ENCODE results near the gene GTF2F2. TPM values are rescaled to one million over a fixed set of nuclear protein-coding genes. Genes with fewer than 3 reads are reported as not detected.

Gene GTF2F2
- total RNA-seq, 1 donor from 2014 or later = 18.9 TPM

DNA sequence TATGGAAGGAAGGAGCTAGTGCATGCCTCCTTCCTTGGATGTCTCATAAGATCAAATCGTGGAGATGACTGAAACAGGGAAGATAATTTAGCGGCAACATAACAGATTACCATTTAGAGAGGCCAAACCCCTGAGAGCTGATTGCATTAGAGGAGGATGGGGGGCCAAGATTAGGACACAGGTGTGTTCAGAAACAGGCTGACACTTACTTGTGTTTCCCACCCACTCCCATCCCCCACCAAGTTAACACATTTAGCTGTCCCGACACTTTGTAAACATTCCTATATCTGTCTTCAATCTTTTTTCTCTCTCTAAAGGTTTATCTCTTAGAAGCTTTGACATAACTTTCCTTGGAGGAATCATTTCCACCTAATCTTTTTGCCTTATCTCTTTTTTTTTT lies 129.4 kb downstream of the GTF2F2 start:
- Histone ChIP-seq H3K36me3 (peaks cover 0 to 12% of the 10 kb centered on the region in 2 donors), H3K27me3 (no peaks in the 10 kb centered on the region), H3K4me3 (no peak overlapping the region), H3K9me3 (no peaks in the 10 kb centered on the region), H3K4me1 (no peaks in the 10 kb centered on the region), H3K27ac (no peak overlapping the region)
- TF ChIP-seq POLR2AphosphoS5 (IDR thresholded peaks at IDR 0.05; ENCODE audit: insufficient read depth in 1 of 2, low read depth in 1 of 2) = no peak
- TF ChIP-seq POLR2A (IDR thresholded peaks at IDR 0.05) = no peak
- TF ChIP-seq, protein P1, sequence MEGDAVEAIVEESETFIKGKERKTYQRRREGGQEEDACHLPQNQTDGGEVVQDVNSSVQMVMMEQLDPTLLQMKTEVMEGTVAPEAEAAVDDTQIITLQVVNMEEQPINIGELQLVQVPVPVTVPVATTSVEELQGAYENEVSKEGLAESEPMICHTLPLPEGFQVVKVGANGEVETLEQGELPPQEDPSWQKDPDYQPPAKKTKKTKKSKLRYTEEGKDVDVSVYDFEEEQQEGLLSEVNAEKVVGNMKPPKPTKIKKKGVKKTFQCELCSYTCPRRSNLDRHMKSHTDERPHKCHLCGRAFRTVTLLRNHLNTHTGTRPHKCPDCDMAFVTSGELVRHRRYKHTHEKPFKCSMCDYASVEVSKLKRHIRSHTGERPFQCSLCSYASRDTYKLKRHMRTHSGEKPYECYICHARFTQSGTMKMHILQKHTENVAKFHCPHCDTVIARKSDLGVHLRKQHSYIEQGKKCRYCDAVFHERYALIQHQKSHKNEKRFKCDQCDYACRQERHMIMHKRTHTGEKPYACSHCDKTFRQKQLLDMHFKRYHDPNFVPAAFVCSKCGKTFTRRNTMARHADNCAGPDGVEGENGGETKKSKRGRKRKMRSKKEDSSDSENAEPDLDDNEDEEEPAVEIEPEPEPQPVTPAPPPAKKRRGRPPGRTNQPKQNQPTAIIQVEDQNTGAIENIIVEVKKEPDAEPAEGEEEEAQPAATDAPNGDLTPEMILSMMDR (IDR thresholded peaks at IDR 0.05) = no peak
- intact Hi-C loops (cut with DNase I) = no loop called here
- no peak for DNase-seq (ENCODE audit: extremely low spot score in 2 of 2)

DNA sequence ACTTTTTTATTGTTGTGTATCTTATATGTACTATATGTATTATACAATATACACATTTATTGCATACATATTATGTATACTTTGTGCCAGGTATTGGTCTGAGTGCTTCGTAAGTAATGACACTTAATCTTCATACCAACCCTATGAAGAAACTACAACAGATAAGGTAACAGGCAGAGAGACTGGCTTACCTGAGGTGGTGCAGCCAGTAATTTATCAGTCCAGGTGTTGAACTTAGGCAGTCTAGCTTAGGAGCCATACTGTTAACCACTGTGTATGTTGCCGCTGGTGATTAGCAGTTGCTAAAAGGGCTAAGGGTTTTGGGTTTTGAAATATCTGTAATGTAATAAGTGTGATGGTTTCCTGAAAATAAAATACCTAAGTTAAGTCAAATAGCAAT lies 134.1 kb downstream of the GTF2F2 start:
- H3K4me1 ChIP-seq = peaks cover 13% of the 10 kb centered on the region
- TF ChIP-seq POLR2AphosphoS5 (IDR thresholded peaks at IDR 0.05; ENCODE audit: insufficient read depth in 1 of 2, low read depth in 1 of 2) (no peak), POLR2A (IDR thresholded peaks at IDR 0.05) (no peak)
- TF ChIP-seq, protein P1 (IDR thresholded peaks at IDR 0.05) = no peak
- no peak for DNase-seq (ENCODE audit: extremely low spot score in 2 of 2)
- H3K27me3 ChIP-seq = no peaks in the 10 kb centered on the region
- no peak overlapping the region for H3K27ac ChIP-seq
- no peak overlapping the region for H3K4me3 ChIP-seq
- H3K9me3 ChIP-seq = no peaks in the 10 kb centered on the region
- intact Hi-C loops (cut with DNase I) = no loop called here
- peaks cover 0 to 12% of the 10 kb centered on the region in 2 donors for H3K36me3 ChIP-seq

DNA sequence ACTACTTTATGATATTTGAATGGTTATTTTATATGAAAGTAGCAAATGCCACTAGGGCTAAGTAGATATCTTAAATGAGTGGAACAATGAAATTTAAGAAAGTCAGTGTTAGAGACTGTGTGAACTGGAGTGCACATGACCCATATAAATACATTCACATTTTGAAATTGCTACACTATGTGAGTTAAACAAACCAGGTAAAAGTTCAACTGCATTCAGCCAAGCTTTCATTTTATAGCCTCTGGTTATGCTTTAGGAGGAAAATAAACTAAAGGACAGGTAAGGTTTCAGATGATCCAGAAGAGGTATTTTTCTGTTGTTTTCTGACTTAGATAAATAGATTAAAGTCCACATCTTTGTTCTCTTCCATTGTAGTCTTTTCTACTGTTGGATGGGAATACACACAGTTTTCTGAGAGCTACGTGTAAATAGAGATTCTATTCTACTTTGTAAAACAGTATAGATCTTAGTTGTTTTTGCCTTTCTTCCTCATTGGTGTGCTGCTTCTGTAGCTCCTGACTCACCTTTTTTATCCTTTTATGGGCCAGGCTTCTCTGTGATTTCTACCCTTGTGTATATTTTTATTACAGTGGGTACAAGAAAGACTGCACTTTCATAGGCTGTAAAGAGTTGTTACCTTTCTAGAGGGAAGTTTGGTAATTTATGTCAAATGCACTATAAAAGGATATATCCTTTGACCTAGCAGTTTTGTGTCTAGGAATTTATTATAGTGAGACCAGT lies 135.1 kb downstream of the GTF2F2 start:
- no peak for DNase-seq (ENCODE audit: extremely low spot score in 2 of 2)
- H3K36me3 ChIP-seq = peaks cover 0 to 12% of the 10 kb centered on the region in 2 donors
- peaks cover 13% of the 10 kb centered on the region for H3K4me1 ChIP-seq
- H3K27me3 ChIP-seq = no peaks in the 10 kb centered on the region
- H3K9me3 ChIP-seq = no peaks in the 10 kb centered on the region
- intact Hi-C loops (cut with DNase I) = no loop called here
- H3K27ac ChIP-seq = no peak overlapping the region
- TF ChIP-seq POLR2A (IDR thresholded peaks at IDR 0.05) (no peak), POLR2AphosphoS5 (IDR thresholded peaks at IDR 0.05; ENCODE audit: insufficient read depth in 1 of 2, low read depth in 1 of 2) (no peak)
- TF ChIP-seq, protein P1 (IDR thresholded peaks at IDR 0.05) = no peak
- no peak overlapping the region for H3K4me3 ChIP-seq

DNA sequence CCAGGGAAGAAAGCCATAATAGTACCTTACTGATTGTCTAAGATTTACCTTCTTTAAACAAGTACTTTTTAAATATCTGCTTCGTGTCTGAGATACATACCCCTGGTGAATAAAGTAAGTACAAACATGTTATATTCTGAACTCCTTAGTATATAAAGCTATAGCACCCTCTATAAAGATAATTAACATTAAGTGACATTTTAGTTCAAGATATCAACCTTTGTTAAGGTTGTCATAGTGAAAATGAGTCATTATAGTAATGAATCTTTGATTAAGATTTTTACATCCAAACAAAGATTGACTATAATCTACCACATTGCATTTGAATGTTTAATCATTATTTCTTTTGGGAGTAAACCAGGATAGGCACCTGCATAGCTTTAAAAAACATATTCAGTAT lies 135.9 kb downstream of the GTF2F2 start:
- no peak overlapping the region for H3K4me3 ChIP-seq
- no peak overlapping the region for H3K27ac ChIP-seq
- H3K27me3 ChIP-seq = no peaks in the 10 kb centered on the region
- peaks cover 0 to 12% of the 10 kb centered on the region in 2 donors for H3K36me3 ChIP-seq
- intact Hi-C loops (cut with DNase I) = no loop called here
- peaks cover 13% of the 10 kb centered on the region for H3K4me1 ChIP-seq
- no peak for DNase-seq (ENCODE audit: extremely low spot score in 2 of 2)
- no peaks in the 10 kb centered on the region for H3K9me3 ChIP-seq
- TF ChIP-seq POLR2AphosphoS5 (IDR thresholded peaks at IDR 0.05; ENCODE audit: insufficient read depth in 1 of 2, low read depth in 1 of 2) (no peak), POLR2A (IDR thresholded peaks at IDR 0.05) (no peak)
- TF ChIP-seq, protein P1 (IDR thresholded peaks at IDR 0.05) = no peak

DNA sequence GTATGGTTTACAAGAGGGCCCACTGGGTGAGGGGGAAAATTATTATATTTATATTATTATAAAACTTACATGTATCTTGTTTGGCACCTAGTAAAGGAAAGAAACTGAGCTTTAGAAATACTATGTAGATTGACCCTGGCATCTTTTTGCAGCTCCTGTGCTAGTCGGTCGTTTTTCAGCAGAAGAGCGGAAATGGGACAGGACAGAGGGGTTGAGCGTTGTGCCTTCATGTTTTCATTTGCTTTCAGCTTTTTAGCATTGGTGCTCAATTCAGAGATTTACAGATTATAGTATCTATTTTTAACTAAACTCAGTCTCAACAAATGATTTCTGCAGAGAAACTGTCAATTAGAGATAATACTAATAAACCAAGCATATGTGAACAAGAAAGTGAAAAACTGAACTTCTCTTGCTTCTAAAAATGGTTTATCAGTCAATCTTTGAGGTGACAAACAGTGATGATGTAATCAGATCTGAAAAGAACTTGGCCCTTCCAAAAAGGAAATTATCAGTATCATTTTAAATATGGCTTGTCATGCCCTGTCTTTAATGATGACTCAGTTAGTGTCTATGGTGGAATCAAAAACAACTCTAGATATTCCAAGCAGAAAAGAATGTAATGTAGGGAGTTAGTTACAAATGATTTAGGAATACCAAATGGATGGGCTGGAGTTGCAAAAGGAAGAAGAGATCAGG lies 137.5 kb downstream of the GTF2F2 start:
- no peak for DNase-seq (ENCODE audit: extremely low spot score in 2 of 2)
- no peaks in the 10 kb centered on the region for H3K9me3 ChIP-seq
- H3K4me1 ChIP-seq = peaks cover 13% of the 10 kb centered on the region
- no peak overlapping the region for H3K4me3 ChIP-seq
- intact Hi-C loops (cut with DNase I) = no loop called here
- TF ChIP-seq POLR2AphosphoS5 (IDR thresholded peaks at IDR 0.05; ENCODE audit: insufficient read depth in 1 of 2, low read depth in 1 of 2) (no peak), POLR2A (IDR thresholded peaks at IDR 0.05) (no peak)
- TF ChIP-seq, protein P1 (IDR thresholded peaks at IDR 0.05) = no peak
- H3K27ac ChIP-seq = no peak overlapping the region
- peaks cover 0 to 11% of the 10 kb centered on the region in 2 donors for H3K36me3 ChIP-seq
- H3K27me3 ChIP-seq = no peaks in the 10 kb centered on the region
